ENCODE data around the gene CCDC149.

Gene CCDC149

DNA sequence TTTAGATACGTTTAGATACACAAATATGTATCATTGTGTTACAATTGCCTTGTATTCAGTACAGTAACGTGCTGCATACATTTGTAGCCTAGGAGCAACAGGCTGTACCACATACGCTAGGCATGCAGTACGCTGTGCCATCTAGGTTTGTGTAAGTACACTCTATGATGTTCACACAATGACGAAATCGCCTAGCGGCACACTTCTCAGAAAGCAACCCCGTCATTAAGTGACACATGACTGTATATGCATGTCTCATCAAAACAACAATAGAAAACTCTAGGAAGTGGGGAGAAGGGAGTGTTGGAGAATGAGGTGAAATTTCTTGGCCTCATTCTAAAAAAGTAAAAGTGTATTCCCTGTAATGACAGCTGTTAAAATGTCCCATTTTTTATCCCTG, 32.7 kb downstream of the CCDC149 start:
- DNase-seq = no peak

- no peak for DNase-seq
Measured at GRCh38 chr4:24878636-24879016, 34.2 kb downstream of the CCDC149 start.

DNA sequence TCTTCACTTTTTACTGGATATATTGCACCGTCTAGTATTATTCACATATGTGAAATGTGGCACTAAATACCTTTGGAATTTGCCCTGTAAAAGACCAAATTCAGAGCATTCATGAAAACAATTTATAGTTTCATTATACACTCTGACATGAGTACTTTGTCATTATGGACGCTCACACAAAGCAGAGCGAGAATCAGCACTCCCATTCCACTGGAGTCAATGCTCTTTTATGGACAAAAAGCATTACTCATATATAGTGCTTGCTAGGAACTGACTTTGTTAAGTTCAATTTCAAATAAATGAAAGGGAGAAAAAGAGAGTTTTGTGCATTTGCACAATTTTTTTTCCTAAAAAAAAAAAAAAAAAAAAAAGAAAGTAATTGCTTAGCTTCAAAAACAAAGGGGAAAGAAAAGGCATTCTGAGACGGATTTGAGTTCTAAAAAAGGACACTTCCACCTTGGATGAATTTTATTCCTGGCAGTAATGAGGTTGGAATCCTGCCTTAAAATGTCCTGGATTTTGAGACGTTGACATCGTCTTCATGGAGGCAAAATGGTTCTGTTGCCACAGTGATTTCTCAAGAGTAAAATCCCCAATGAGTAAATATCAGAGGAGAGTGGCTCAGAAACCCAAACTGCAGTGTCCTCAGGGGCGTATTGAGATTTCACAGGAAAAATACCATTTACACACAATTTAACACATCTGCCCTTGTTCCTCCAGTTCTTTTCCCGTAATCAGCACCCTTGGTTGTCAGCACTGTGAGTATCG, 34.8 kb downstream of the CCDC149 start:
- no peak for DNase-seq

DNA sequence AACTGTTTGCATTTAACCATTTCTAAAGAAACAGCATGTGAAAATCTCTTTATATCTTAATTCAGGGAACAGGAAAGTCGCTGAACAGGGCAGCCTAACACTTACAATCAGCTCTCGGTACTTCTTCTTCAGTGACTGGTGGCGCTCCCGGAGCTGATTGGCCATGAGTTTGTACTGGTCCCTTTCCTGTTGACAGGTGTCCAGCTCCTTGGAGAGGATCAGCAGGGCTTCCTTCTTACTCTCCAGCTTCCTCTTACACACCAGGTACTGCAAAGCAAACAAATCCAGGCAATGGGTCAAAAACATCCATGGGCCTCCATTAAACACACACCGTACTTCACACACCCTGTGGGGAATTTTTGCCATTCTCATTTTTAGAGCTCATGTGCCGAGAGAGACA, 36.4 kb downstream of the CCDC149 start:
- DNase-seq = no peak

DNA sequence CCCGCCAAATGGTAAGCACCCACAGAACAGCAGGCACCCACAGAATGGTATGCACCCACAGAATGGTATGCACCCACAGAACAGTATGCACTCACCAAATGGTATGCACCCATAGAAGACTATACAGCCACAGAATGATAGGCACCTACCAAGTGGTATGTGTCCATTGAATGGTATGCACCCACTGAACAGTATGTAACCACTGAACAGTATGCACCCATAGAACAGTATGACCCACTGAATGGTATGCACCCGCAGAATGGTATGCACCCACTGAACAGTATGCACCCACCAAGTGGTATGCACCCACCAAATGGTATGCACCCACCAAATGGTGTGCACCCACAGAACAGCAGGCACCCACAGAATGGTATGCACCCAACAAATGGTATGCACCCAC, 40.1 kb downstream of the CCDC149 start:
- no peak for DNase-seq

GRCh38 chr4:24871210-24871609, 41.6 kb downstream of the CCDC149 start:
- DNase-seq = no peak

GRCh38 chr4:24867766-24868296, 45.0 kb downstream of the CCDC149 start:
- DNase-seq = no peak

GRCh38 chr4:24867251-24867650, 45.6 kb downstream of the CCDC149 start:
- DNase-seq = no peak

DNA sequence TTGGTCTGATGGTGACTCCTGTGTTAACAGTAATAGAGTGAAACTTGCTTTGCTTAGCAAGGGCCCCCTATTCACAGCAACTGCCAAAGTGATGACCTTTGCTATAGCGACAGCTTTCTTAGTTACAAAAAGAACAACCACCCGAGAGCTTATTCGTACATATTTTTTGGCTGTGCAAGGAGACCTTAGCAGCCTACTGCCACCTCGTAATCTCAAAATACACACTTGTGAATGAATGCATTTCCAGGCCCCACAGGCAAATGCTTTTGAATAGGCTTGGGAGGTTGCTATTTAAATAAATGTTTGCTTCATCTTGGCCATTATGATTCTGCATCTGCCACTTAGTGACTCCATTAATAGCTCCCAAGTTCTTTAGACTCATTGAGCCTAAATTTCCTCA, 47.4 kb downstream of the CCDC149 start:
- DNase-seq = no peak

- DNase-seq = no peak
Measured at GRCh38 chr4:24863799-24864198, 49.0 kb downstream of the CCDC149 start.

DNA sequence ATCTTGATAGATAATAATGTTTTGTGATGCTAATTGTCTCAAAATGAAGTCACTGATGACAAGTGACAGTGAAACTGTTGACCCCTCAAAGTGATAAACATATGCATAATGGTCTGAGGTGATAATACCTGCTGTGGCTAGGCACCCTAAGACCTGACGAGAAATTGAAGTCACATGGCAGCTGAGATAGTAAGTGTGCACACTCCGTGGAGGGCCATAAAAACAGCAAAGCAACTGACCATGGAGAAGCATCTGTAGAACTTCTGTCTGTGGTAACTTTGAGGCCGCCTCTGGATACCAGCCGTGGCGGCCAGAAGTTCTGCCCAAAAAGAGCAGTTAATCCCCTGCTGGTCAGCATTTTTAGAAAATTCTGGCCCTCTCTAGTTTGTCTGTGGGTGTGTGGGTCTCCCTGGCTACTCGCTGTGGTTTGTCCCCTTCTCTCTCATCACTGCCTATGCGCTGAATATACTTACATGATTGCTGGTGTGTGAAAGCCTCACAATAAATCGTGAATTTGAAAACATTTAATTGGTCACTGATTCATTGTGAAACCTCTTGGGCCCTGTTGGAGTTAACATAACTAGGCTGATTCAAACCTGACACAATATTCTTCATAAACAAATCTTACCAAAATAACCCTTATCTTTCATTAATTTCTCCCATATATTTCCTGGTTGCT, 50.6 kb downstream of the CCDC149 start:
- no peak for DNase-seq

GRCh38 chr4:24858550-24858949, 54.3 kb downstream of the CCDC149 start:
- DNase-seq = no peak

DNA sequence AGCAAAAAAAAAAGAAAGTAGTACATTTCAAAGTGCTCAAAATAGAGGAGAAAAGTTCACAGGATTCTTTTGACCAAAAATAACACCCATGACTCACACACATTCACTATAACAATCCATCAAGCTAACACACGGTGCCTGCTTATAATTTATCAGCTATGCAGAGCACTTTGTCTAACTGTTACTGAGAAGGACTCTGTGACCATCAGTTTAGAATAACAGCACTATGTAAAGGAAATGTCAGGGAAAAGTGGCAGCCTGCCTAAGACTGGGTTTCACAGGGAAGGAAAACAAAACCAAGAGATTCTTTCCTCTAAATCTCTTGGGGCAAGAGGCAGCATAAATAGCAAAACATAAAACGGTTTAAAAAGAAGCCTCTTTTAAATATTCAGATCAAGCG, 54.8 kb downstream of the CCDC149 start:
- DNase-seq = no peak

- DNase-seq = no peak
Measured at GRCh38 chr4:24856586-24856985, 56.3 kb downstream of the CCDC149 start.

DNA sequence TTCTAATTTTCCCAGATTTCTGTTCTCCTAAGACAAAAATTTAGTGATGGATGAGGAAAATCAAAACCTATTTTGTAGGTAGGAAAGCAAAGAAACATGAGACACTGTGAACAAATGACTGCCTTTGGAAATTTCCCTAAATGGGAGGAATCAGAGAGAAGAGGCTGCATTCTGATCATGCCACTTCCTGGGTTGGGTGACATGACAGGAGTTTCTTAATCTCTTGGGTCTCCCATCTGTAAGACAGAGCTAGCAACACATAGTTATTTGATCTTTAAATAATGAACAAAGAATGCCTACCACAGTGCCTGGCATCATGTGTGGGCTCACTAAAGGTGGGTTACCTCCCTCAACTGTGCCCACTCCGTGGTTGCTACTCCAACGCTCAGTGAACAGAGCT, 57.1 kb downstream of the CCDC149 start:
- no peak for DNase-seq

DNA sequence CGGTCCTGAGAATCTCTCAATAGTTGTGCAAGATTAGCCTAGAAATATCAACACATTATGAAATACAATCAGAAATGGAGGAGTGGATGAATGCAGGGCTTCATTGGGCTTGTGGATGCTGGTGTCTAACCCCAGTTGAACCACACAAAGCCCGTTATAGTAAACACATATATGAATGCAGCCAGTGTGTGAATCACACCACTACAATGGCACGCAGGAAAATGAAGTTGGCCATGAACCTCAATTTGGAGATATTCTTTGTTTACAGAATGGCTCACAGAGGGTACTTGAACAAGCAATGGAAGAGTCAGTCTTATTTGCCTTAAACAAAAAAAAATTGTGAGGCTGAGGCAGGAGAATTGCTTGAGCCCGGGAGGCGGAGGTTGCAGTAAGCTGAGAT, 59.7 kb downstream of the CCDC149 start:
- no peak for DNase-seq

- no peak for DNase-seq
Measured at GRCh38 chr4:24850674-24851073, 62.2 kb downstream of the CCDC149 start.

DNA sequence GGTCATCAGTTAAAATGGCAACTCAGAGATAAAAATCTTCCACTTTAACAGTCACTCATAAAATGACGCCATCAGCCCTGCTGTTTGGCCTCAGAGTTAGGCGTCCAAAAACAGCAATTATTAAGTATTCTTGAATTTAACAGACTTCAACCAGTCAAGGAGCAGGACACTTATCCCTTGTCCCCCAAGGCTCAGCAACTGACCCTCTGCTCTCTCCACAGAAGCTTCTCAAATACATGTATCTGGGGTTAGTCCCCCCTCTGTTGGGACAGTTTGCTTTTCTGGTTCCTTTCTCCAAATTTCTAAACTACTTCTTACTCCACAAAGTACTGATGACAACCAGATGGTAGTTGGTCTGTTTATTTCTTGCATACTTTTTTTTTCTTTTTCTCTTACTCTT, 63.1 kb downstream of the CCDC149 start:
- DNase-seq = no peak

- DNase-seq = no peak
Measured at GRCh38 chr4:24849351-24849750, 63.5 kb downstream of the CCDC149 start.

DNA sequence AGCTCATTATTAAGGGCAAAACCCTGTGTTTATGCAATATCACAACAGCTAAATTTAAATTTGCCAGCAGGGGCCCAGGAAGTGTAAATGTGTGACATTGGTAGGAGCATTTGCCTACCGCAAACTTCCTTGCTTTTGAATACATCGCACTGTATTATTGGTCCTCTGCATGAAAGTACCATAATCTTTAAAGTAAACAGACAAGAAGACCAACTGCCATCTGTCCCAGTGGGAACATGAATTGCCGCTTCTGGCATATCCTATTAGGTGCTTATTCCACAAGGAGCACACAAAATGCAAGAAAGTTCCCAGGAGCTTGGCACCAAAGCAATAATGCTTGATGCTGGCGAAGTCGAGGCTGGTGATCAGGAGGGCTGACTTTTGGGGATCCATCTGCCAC, 66.1 kb downstream of the CCDC149 start:
- DNase-seq = no peak

- DNase-seq = no peak
Measured at GRCh38 chr4:24845902-24846301, 66.9 kb downstream of the CCDC149 start.

- no peak for DNase-seq
Measured at GRCh38 chr4:24845132-24845531, 67.7 kb downstream of the CCDC149 start.

- DNase-seq = no peak
Measured at GRCh38 chr4:24843096-24843495, 69.7 kb downstream of the CCDC149 start.

DNA sequence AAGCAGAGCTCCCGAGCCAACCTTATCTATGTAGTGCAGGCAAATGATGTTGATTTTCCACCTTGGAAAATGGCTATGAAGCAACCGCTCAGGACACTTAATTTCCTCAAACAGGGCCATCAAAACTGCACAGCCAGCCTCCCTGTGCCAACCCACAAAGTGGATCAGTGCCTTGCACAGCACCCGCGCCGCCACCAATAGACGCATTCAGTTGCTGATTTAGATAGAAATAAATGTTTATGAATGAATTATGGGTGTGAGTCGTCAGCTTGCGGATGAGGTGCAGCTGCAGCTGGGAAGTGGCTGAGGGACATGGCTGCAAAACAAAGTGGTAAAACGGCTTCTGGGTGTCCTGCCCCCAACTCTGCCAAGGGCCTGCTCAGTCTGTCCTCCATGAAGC, 70.5 kb downstream of the CCDC149 start:
- no peak for DNase-seq

Measured in right kidney (tissue), 1 donor.